CD14-positive monocyte (primary cell): Measurements from ENCODE around the gene MAP3K3. TPM values are rescaled to one million over a fixed set of nuclear protein-coding genes. Genes with fewer than 3 reads are reported as not detected.

Source experiments
- DNase-seq, 3 donors: peaks; one replicate each; pipeline ENCODE4 v3.0.0-alpha.2; 2011 to 2022
- H2AFZ ChIP-seq: 2 replicates; pipeline ENCODE4 v1.6.0; 2012; ENCODE audit warnings: mild to moderate bottlenecking, low read depth, low read length, inconsistent platforms; ENCODE audit not compliant: insufficient read depth, poor library complexity, severe bottlenecking
- H3K27ac ChIP-seq, 2 donors: 1 replicate in 1 of 2; 2 replicates in 1 of 2; pipeline ENCODE4 v1.5.1; 2012 to 2013; ENCODE audit warnings: low read length in 2 of 2, control low read depth in 1 of 2, inconsistent platforms in 1 of 2, low read depth in 1 of 2, mild to moderate bottlenecking in 1 of 2
- H3K27me3 ChIP-seq, 2 donors: one replicate each; pipeline versions ENCODE4 v1.6.0 to v1.6.1; 2011 to 2013; ENCODE audit warnings: low read length in 2 of 2; ENCODE audit not compliant: control insufficient read depth in 2 of 2, insufficient read depth in 2 of 2
- H3K36me3 ChIP-seq, 2 donors: replicated peaks in 1 of 2; 1 replicate in 1 of 2; 2 replicates in 1 of 2; pipeline versions ENCODE4 v1.5.1 to v1.6.1; 2012 to 2013; ENCODE audit warnings: low read length in 2 of 2, control low read depth in 1 of 2, inconsistent platforms in 1 of 2, mild to moderate bottlenecking in 1 of 2; ENCODE audit not compliant: insufficient read depth in 2 of 2, control insufficient read depth in 1 of 2
- H3K4me1 ChIP-seq, 2 donors: 1 replicate in 1 of 2; 2 replicates in 1 of 2; pipeline versions ENCODE4 v1.5.1 to v1.6.1; 2012 to 2013; ENCODE audit warnings: low read length in 2 of 2, control low read depth in 1 of 2, inconsistent platforms in 1 of 2, mild to moderate bottlenecking in 1 of 2, moderate library complexity in 1 of 2; ENCODE audit not compliant: insufficient read depth in 2 of 2, control insufficient read depth in 1 of 2
- H3K4me2 ChIP-seq: replicated peaks from 2 replicates; pipeline ENCODE3; 2012; ENCODE audit warnings: low read length, moderate library complexity, mild to moderate bottlenecking; ENCODE audit not compliant: poor library complexity, severe bottlenecking; ENCODE audit errors: extremely low read depth
- H3K4me3 ChIP-seq, 3 experiments: fragments of 200-600 bp in 1 of 3; sonication (generic) in 1 of 3; replicated peaks in 1 of 3; 1 replicate in 2 of 3; 2 replicates in 1 of 3; pipeline ENCODE4 v1.5.1; 2011 to 2013; ENCODE audit warnings: low read length in 3 of 3, mild to moderate bottlenecking in 3 of 3, control low read depth in 2 of 3, low read depth in 2 of 3, inconsistent platforms in 1 of 3, moderate library complexity in 1 of 3
- H3K79me2 ChIP-seq: 2 replicates; pipeline ENCODE4 v1.6.0; 2012; ENCODE audit warnings: mild to moderate bottlenecking, control low read depth, inconsistent platforms, low read length, moderate library complexity; ENCODE audit not compliant: insufficient read depth
- H3K9ac ChIP-seq: 2 replicates; pipeline ENCODE4 v1.6.0; 2017; ENCODE audit warnings: low read length, mild to moderate bottlenecking; ENCODE audit not compliant: insufficient read depth, poor library complexity, severe bottlenecking
- H3K9me3 ChIP-seq, 2 donors: replicated peaks in 1 of 2; 1 replicate in 1 of 2; 2 replicates in 1 of 2; pipeline versions ENCODE4 v1.5.1 to v1.6.1; 2012 to 2013; ENCODE audit warnings: low read length in 2 of 2, control low read depth in 1 of 2; ENCODE audit not compliant: control insufficient read depth in 1 of 2, insufficient read depth in 1 of 2
- H4K20me1 ChIP-seq: 2 replicates; pipeline ENCODE4 v1.6.0; 2012; ENCODE audit warnings: mild to moderate bottlenecking, low read length, control low read depth, moderate library complexity; ENCODE audit not compliant: insufficient read depth
- H3K27ac Mint-ChIP-seq, 7 donors: one replicate each; pipeline ENCODE4 v1.8.0; 2020; ENCODE audit warnings: mild to moderate bottlenecking in 7 of 7, mixed read lengths in 7 of 7, moderate library complexity in 6 of 7, inconsistent platforms in 2 of 7
- H3K27me3 Mint-ChIP-seq, 3 donors: one replicate each; pipeline ENCODE4 v1.8.0; 2021 to 2022; ENCODE audit warnings: low read depth in 3 of 3, mild to moderate bottlenecking in 3 of 3, mixed read lengths in 3 of 3, moderate library complexity in 3 of 3, inconsistent platforms in 1 of 3
- H3K36me3 Mint-ChIP-seq, 2 donors: one replicate each; pipeline ENCODE4 v1.8.0; 2020; ENCODE audit warnings: mixed read lengths in 2 of 2, inconsistent platforms in 1 of 2, mild to moderate bottlenecking in 1 of 2
- H3K4me1 Mint-ChIP-seq: one replicate; pipeline ENCODE4 v1.8.0; 2020; ENCODE audit warnings: mild to moderate bottlenecking, mixed read lengths
- H3K4me3 Mint-ChIP-seq, 2 donors: one replicate each; pipeline ENCODE4 v1.8.0; 2020; ENCODE audit warnings: mild to moderate bottlenecking in 2 of 2, mixed read lengths in 2 of 2, moderate library complexity in 1 of 2
- H3K9me3 Mint-ChIP-seq, 7 donors: one replicate each; pipeline ENCODE4 v1.8.0; 2020 to 2022; ENCODE audit warnings: mixed read lengths in 7 of 7, mild to moderate bottlenecking in 6 of 7, moderate library complexity in 6 of 7, inconsistent platforms in 2 of 7
- CTCF ChIP-seq: fragments of 200-600 bp; IDR thresholded peaks from one replicate; pipeline ENCODE4 v1.8.0; 2022; ENCODE audit warnings: antibody characterized with exemption, mild to moderate bottlenecking
- WGBS: methylation state at CpG from one replicate; pipeline ENCODE4 v1.1.5; 2013; ENCODE audit warnings: missing lambda C conversion rate; ENCODE audit not compliant: insufficient coverage; 5-methylcytosine and 5-hydroxymethylcytosine counted together
- intact Hi-C, 2 donors: fragments of 100-400 bp; cut with micrococcal nuclease; formaldehyde crosslinking; loops; one replicate each; pipeline versions ENCODE4 v1.15.0 to v1.15.1; 2023
- polyA plus RNA-seq, 3 donors: library from polyadenylated mRNA; depleted of rRNA in 1 of 3; unstranded in 2 of 3; stranded (reverse) in 1 of 3; fragments of 300-500 nt in 2 of 3; fragments of >200 nt in 1 of 3; fragmentation: Illumina TruSeq in 2 of 3; gene quantifications; 1 replicate in 2 of 3; 2 replicates in 1 of 3; pipeline ENCODE4 v1.2.3, GENCODE V29; 2012 to 2021

The MAP3K3 gene
- polyA plus RNA-seq, 3 donors: 52.2 to 219 (median 63.6) TPM

- H3K27ac Mint-ChIP-seq: peak overlapping the region in 3 of 7 donors; percentile 97
- Histone ChIP-seq H2AFZ (no peak overlapping the region), H3K9ac (peak overlapping the region; percentile 91), H3K27me3 (no peaks in the 10 kb centered on the region), H4K20me1 (peaks cover 62% of the 10 kb centered on the region), H3K79me2 (peaks cover 44% of the 10 kb centered on the region), H3K36me3 (peaks cover 21 to 45% of the 10 kb centered on the region in 2 donors), H3K4me2 (peak overlapping the region; percentile 100), H3K4me3 (peak overlapping the region in 1 of 3 experiments; percentile 100), H3K9me3 (no peaks in the 10 kb centered on the region), H3K4me1 (peaks cover 38 to 50% of the 10 kb centered on the region in 2 donors), H3K27ac (peak overlapping the region in 1 of 2 donors; percentile 95)
- H3K36me3 Mint-ChIP-seq: peaks cover 33 to 43% of the 10 kb centered on the region in 2 donors
- WGBS: 98% methylated on average over 5 of the region's 5 CpGs
- no peak for DNase-seq
- no peak for TF ChIP-seq CTCF
- peak overlapping the region in 1 of 2 donors; percentile 97 for H3K4me3 Mint-ChIP-seq
- H3K4me1 Mint-ChIP-seq: peaks cover 45% of the 10 kb centered on the region
- peaks cover 0 to 2% (median 0%) of the 10 kb centered on the region in 7 donors for H3K9me3 Mint-ChIP-seq
- intact Hi-C loops: loop anchor here in 1 of 2 donors (5.0 kb wide), 1 partner anchor 139 kb away; the partner anchor contains the start of gene SMARCD2
- no peaks in the 10 kb centered on the region for H3K27me3 Mint-ChIP-seq
Measured at GRCh38 chr17:63703029-63703428, 80.8 kb downstream of the MAP3K3 start.

- H3K36me3 Mint-ChIP-seq: peaks cover 34 to 45% of the 10 kb centered on the region in 2 donors
- 95% methylated on average over 10 of the region's 16 CpGs for WGBS
- Histone ChIP-seq H3K36me3 (peaks cover 20 to 48% of the 10 kb centered on the region in 2 donors), H4K20me1 (peaks cover 55% of the 10 kb centered on the region), H3K9ac (no peak overlapping the region), H3K79me2 (peaks cover 37% of the 10 kb centered on the region), H3K27me3 (no peaks in the 10 kb centered on the region), H3K9me3 (no peaks in the 10 kb centered on the region), H3K4me3 (no peak overlapping the region), H2AFZ (no peak overlapping the region), H3K4me2 (no peak overlapping the region), H3K4me1 (peaks cover 37 to 45% of the 10 kb centered on the region in 2 donors), H3K27ac (peak overlapping the region in 1 of 2 donors; percentile 95)
- intact Hi-C loops: loop anchor here in 1 of 2 donors (5.0 kb wide), 1 partner anchor 139 kb away; the partner anchor contains the start of gene SMARCD2
- H3K27me3 Mint-ChIP-seq: no peaks in the 10 kb centered on the region
- H3K4me3 Mint-ChIP-seq: no peak overlapping the region
- peaks cover 0 to 2% (median 0%) of the 10 kb centered on the region in 7 donors for H3K9me3 Mint-ChIP-seq
- DNase-seq: no peak
- peak overlapping the region in 5 of 7 donors; percentile 10 to 82 (median 53) for H3K27ac Mint-ChIP-seq
- peaks cover 44% of the 10 kb centered on the region for H3K4me1 Mint-ChIP-seq
- TF ChIP-seq CTCF: no peak
Measured at GRCh38 chr17:63703556-63704258, 81.5 kb downstream of the MAP3K3 start.
